ENCODE data around the gene RNF187. TPM values are rescaled to one million over a fixed set of nuclear protein-coding genes. Genes with fewer than 3 reads are reported as not detected.

The RNF187 gene
- total and polyA plus RNA-seq, 2 experiments from 2014 or later, result 52.4 to 135 TPM

- Histone ChIP-seq H3K4me2 (no peak overlapping the region), H4K20me1 (ENCODE audit: insufficient read depth, poor library complexity, severe bottlenecking) (no peaks in the 10 kb centered on the region), H3K9me3 (ENCODE audit: low read depth) (no peaks in the 10 kb centered on the region), H2AFZ (no peak overlapping the region), H3K27me3 (peaks cover 6% of the 10 kb centered on the region), H3K4me1 (ENCODE audit: insufficient read depth) (peaks cover 4% of the 10 kb centered on the region), H3K4me3 (no peak overlapping the region), H3K79me2 (no peaks in the 10 kb centered on the region), H3K27ac (no peak overlapping the region), H3K9me2 (replicated peaks; ENCODE audit: insufficient read depth) (no peaks in the 10 kb centered on the region), H3K36me3 (replicated peaks; ENCODE audit: insufficient read depth, low read depth) (no peaks in the 10 kb centered on the region)
- DNase-seq (ENCODE audit: low spot score), result no peak
- TF ChIP-seq CTCF (IDR thresholded peaks at IDR 0.05; ENCODE audit: poor library complexity) (no peak), EZH2 (IDR thresholded peaks at IDR 0.05; ENCODE audit: borderline replicate concordance) (no peak), EZH2phosphoT487 (IDR thresholded peaks at IDR 0.05; ENCODE audit: low read depth, severe bottlenecking, unreplicated experiment) (no peak)
- WGBS (ENCODE audit: low lambda C conversion rate, missing lambda C conversion rate), result 84% methylated on average over 9 of the region's 9 CpGs
Observed at GRCh38 chr1:228440761-228441500, 46.3 kb upstream of the RNF187 start.

DNA sequence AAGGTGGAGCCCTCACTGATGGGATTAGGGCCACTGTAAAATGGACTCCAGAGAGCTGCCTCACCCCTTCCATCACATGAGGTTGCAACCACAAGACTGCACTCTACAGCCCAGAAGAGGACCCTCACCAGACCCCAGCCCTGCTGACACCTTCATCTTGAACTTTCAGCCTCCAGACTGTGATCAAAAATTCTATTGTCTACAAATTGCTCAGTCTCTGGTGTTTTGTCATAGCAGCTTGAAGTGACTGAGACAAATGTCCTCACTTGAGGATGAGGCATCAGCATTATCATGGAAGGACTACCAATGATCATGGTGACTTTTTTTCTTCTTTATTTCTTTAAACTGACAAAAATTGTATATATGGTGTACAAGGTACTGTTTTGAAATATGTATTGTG is 43.8 kb upstream of the RNF187 start:
- no peaks in the 10 kb centered on the region for H3K79me2 ChIP-seq
- H3K27me3 ChIP-seq, result peaks cover 6% of the 10 kb centered on the region
- H3K36me3 ChIP-seq (replicated peaks; ENCODE audit: insufficient read depth, low read depth), result no peaks in the 10 kb centered on the region
- H3K9me2 ChIP-seq (replicated peaks; ENCODE audit: insufficient read depth), result no peaks in the 10 kb centered on the region
- H3K4me2 ChIP-seq, result no peak overlapping the region
- no peak for DNase-seq (ENCODE audit: low spot score)
- H3K4me3 ChIP-seq, result no peak overlapping the region
- peaks cover 8% of the 10 kb centered on the region for H3K4me1 ChIP-seq (ENCODE audit: insufficient read depth)
- TF ChIP-seq EZH2 (IDR thresholded peaks at IDR 0.05; ENCODE audit: borderline replicate concordance) (no peak), EZH2phosphoT487 (IDR thresholded peaks at IDR 0.05; ENCODE audit: low read depth, severe bottlenecking, unreplicated experiment) (no peak), CTCF (IDR thresholded peaks at IDR 0.05; ENCODE audit: poor library complexity) (no peak)
- H2AFZ ChIP-seq, result no peak overlapping the region
- no peaks in the 10 kb centered on the region for H4K20me1 ChIP-seq (ENCODE audit: insufficient read depth, poor library complexity, severe bottlenecking)
- no peaks in the 10 kb centered on the region for H3K9me3 ChIP-seq (ENCODE audit: low read depth)
- H3K27ac ChIP-seq, result no peak overlapping the region

DNA sequence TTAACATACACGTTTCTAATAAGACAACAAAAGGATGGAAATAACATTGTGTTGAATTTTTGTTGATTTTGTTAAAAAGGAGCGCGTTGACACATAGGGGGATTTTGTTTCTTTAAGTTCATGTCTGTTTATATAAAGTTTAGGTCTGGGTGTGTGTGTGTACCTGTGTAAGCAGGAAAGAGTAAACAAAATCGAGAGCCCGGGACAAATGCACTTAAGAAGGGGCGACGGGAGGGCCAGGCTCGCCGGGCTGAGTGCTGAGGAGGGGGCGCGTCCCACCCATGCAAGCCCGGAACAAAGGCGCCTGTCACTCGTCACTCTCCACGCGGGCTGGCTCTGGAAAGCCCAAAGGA is 41.7 kb upstream of the RNF187 start:
- H3K4me3 ChIP-seq, result peak overlapping the region; percentile 17
- H3K4me1 ChIP-seq (ENCODE audit: insufficient read depth), result peaks cover 8% of the 10 kb centered on the region
- H3K27ac ChIP-seq, result peak overlapping the region; percentile 33
- H3K79me2 ChIP-seq, result no peaks in the 10 kb centered on the region
- no peaks in the 10 kb centered on the region for H4K20me1 ChIP-seq (ENCODE audit: insufficient read depth, poor library complexity, severe bottlenecking)
- H3K36me3 ChIP-seq (replicated peaks; ENCODE audit: insufficient read depth, low read depth), result no peaks in the 10 kb centered on the region
- no peaks in the 10 kb centered on the region for H3K9me3 ChIP-seq (ENCODE audit: low read depth)
- TF ChIP-seq EZH2 (IDR thresholded peaks at IDR 0.05; ENCODE audit: borderline replicate concordance), result no peak
- no peak for TF ChIP-seq CTCF (IDR thresholded peaks at IDR 0.05; ENCODE audit: poor library complexity)
- no peak for TF ChIP-seq EZH2phosphoT487 (IDR thresholded peaks at IDR 0.05; ENCODE audit: low read depth, severe bottlenecking, unreplicated experiment)
- H2AFZ ChIP-seq, result peak overlapping the region; percentile 86
- peaks cover 6% of the 10 kb centered on the region for H3K27me3 ChIP-seq
- H3K4me2 ChIP-seq, result peak overlapping the region; percentile 89
- H3K9me2 ChIP-seq (replicated peaks; ENCODE audit: insufficient read depth), result no peaks in the 10 kb centered on the region
- 9% methylated on average over 16 of the region's 16 CpGs for WGBS (ENCODE audit: low lambda C conversion rate, missing lambda C conversion rate)
- DNase-seq (ENCODE audit: low spot score), result no peak

All from hepatocyte (in vitro differentiated cells).